Caco-2 (cell line): ENCODE measurements around the gene RPS6KC1. TPM values are rescaled to one million over a fixed set of nuclear protein-coding genes. Genes with fewer than 3 reads are reported as not detected.

ENCODE experiments used
- BruUV-seq: library from RNA; stranded (reverse); fragments of 400-500 nt; replicated peaks from 2 replicates; lab custom pipeline; 2021; lab: Mats Ljungman, UMichigan
- CTCF ChIA-PET: fragments of 300-600 bp; sonication (Branson Sonifier 250); formaldehyde crosslinking; loops from one replicate; lab custom pipeline; 2022; ENCODE audit warnings: antibody characterized with exemption; lab: Charles Lee
- POLR2A ChIA-PET: fragments of 300-600 bp; sonication (Branson Sonifier 250); formaldehyde crosslinking; loops from one replicate; lab custom pipeline; 2022; ENCODE audit warnings: antibody characterized with exemption; lab: Charles Lee
- DNase-seq, 2 experiments: peaks; one replicate each; pipeline versions ENCODE4 v3.0.0 to v3.0.0-alpha.2; 2020 to 2022
- H3K27me3 ChIP-seq: replicated peaks from 2 replicates; pipeline ENCODE4 v1.6.0; 2011; ENCODE audit warnings: low read length; ENCODE audit not compliant: control insufficient read depth, insufficient read depth
- H3K36me3 ChIP-seq: 2 replicates; pipeline ENCODE4 v1.5.1; 2011; ENCODE audit warnings: low read length; ENCODE audit not compliant: control insufficient read depth, insufficient read depth
- H3K4me1 ChIP-seq: fragments of 250-450 bp; sonication (Bioruptor Pico); 2 replicates; pipeline ENCODE4 v1.5.1; 2020; ENCODE audit warnings: mild to moderate bottlenecking
- H3K4me3 ChIP-seq: 2 replicates; pipeline ENCODE4 v1.5.1; 2011; ENCODE audit warnings: low read depth, mild to moderate bottlenecking, control low read depth, low read length
- H3K9me3 ChIP-seq: fragments of 250-450 bp; sonication (Bioruptor Pico); 2 replicates; pipeline ENCODE4 v1.5.1; 2020; ENCODE audit warnings: mild to moderate bottlenecking, moderate library complexity
- H3K27ac Mint-ChIP-seq: one replicate; pipeline ENCODE4 v1.8.0; 2022; ENCODE audit warnings: mixed read lengths; ENCODE audit not compliant: unreplicated experiment
- H3K27me3 Mint-ChIP-seq: one replicate; pipeline ENCODE4 v1.8.0; 2022; ENCODE audit warnings: mixed read lengths; ENCODE audit not compliant: insufficient read depth, unreplicated experiment
- H3K36me3 Mint-ChIP-seq: one replicate; pipeline ENCODE4 v1.8.0; 2022; ENCODE audit warnings: mild to moderate bottlenecking, mixed read lengths; ENCODE audit not compliant: insufficient read depth, unreplicated experiment
- H3K4me1 Mint-ChIP-seq: one replicate; pipeline ENCODE4 v1.8.0; 2022; ENCODE audit warnings: low read depth, mixed read lengths; ENCODE audit not compliant: unreplicated experiment
- H3K4me3 Mint-ChIP-seq: one replicate; pipeline ENCODE4 v1.8.0; 2022; ENCODE audit warnings: mild to moderate bottlenecking, moderate library complexity, mixed read lengths; ENCODE audit not compliant: unreplicated experiment
- H3K9me3 Mint-ChIP-seq: one replicate; pipeline ENCODE4 v1.8.0; 2022; ENCODE audit warnings: mixed read lengths; ENCODE audit not compliant: unreplicated experiment
- intact Hi-C: fragments of 100-400 bp; cut with micrococcal nuclease; formaldehyde crosslinking; loops from one replicate; pipeline ENCODE4 v1.10.0; 2022; ENCODE audit not compliant: unreplicated experiment
- total RNA-seq: library from RNA; stranded (reverse); gene quantifications from 2 replicates; pipeline ENCODE4 v1.2.3, GENCODE V29; 2022
- TF ChIP-seq, protein P1 (sequence below), 2 experiments: fragments of 200-600 bp in 1 of 2; IDR thresholded peaks; 1 replicate in 1 of 2; 2 replicates in 1 of 2; pipeline versions ENCODE4 v1.5.1 to v1.8.0; 2011 to 2022; ENCODE audit warnings: antibody characterized with exemption in 1 of 2, control low read depth in 1 of 2, inconsistent platforms in 1 of 2, low read depth in 1 of 2, low read length in 1 of 2, mild to moderate bottlenecking in 1 of 2, moderate library complexity in 1 of 2; ENCODE audit not compliant: insufficient read depth in 1 of 2, severe bottlenecking in 1 of 2, unreplicated experiment in 1 of 2

RPS6KC1 gene
- total RNA-seq, 1 experiment from 2014 or later = 16.4 TPM

DNA sequence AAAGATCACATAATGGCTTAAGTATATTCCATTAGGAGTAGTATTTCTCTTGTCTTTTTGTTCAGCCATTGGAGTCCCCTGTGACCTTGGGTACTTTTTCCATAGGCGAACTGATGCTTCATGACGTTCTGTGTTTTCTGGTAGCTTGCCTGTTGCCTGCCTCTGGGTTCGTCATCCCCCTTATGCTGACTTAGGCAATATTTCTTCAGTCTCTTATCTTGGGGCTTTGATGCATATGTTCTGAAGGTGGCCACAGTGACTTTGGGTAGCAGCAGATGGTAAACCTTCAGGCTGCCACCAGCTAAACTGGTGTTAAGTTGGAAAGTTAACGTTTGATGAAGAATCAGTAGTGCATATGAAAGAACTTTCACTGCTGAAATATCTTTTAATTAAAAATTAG is 170.2 kb downstream of the RPS6KC1 start:
- no peaks in the 10 kb centered on the region for H3K4me1 ChIP-seq
- TF ChIP-seq, protein P1, sequence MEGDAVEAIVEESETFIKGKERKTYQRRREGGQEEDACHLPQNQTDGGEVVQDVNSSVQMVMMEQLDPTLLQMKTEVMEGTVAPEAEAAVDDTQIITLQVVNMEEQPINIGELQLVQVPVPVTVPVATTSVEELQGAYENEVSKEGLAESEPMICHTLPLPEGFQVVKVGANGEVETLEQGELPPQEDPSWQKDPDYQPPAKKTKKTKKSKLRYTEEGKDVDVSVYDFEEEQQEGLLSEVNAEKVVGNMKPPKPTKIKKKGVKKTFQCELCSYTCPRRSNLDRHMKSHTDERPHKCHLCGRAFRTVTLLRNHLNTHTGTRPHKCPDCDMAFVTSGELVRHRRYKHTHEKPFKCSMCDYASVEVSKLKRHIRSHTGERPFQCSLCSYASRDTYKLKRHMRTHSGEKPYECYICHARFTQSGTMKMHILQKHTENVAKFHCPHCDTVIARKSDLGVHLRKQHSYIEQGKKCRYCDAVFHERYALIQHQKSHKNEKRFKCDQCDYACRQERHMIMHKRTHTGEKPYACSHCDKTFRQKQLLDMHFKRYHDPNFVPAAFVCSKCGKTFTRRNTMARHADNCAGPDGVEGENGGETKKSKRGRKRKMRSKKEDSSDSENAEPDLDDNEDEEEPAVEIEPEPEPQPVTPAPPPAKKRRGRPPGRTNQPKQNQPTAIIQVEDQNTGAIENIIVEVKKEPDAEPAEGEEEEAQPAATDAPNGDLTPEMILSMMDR (IDR thresholded peaks at IDR 0.05; ENCODE audit: insufficient read depth in 1 of 2, low read depth in 1 of 2, low read length in 1 of 2, severe bottlenecking in 1 of 2, unreplicated experiment in 1 of 2) = no peak
- no peaks in the 10 kb centered on the region for H3K36me3 ChIP-seq
- no peaks in the 10 kb centered on the region for H3K27me3 Mint-ChIP-seq
- H3K4me3 ChIP-seq = no peak overlapping the region
- POLR2A ChIA-PET = no interaction called here
- H3K36me3 Mint-ChIP-seq = peaks cover 11% of the 10 kb centered on the region
- no peaks in the 10 kb centered on the region for H3K9me3 ChIP-seq
- no TSS peak for BruUV-seq
- H3K4me1 Mint-ChIP-seq = no peaks in the 10 kb centered on the region
- intact Hi-C loops = no loop called here
- H3K9me3 Mint-ChIP-seq = no peaks in the 10 kb centered on the region
- no peak overlapping the region for H3K4me3 Mint-ChIP-seq
- no peaks in the 10 kb centered on the region for H3K27me3 ChIP-seq
- H3K27ac Mint-ChIP-seq = no peak overlapping the region
- no peak for DNase-seq
- CTCF ChIA-PET = no interaction called here

DNA sequence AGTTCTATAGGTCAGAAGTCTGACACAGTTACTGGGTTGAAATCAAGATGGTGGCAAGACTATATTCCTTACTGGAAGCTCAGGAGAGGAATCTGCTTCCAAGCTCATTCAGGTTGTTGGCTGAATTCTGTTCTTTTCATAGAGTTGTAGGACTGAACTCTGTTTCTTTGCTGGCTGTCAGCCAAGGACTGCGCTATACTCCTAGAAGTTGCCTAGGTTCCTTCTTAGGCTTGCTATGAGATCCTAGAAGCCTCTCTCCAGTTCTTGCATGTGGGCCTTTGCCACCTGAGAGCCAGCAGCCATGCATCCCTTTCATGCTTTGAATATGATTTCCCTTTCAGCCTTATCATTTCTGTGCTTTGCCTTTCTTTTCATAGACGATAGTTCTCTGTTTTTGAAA is 176.4 kb downstream of the RPS6KC1 start:
- intact Hi-C loops = no loop called here
- no peak for DNase-seq
- no peaks in the 10 kb centered on the region for H3K27me3 Mint-ChIP-seq
- H3K9me3 ChIP-seq = no peaks in the 10 kb centered on the region
- BruUV-seq = no TSS peak
- no peak overlapping the region for H3K4me3 Mint-ChIP-seq
- H3K4me1 Mint-ChIP-seq = no peaks in the 10 kb centered on the region
- no peak overlapping the region for H3K4me3 ChIP-seq
- TF ChIP-seq, protein P1 (IDR thresholded peaks at IDR 0.05; ENCODE audit: insufficient read depth in 1 of 2, low read depth in 1 of 2, low read length in 1 of 2, severe bottlenecking in 1 of 2, unreplicated experiment in 1 of 2) = no peak
- CTCF ChIA-PET = interaction anchor here (0.5 kb wide), 1 partner anchor 138 kb away, joined by 4 read pairs; no protein-coding TSS in a partner anchor
- peaks cover 7% of the 10 kb centered on the region for H3K36me3 Mint-ChIP-seq
- H3K4me1 ChIP-seq = no peaks in the 10 kb centered on the region
- POLR2A ChIA-PET = no interaction called here
- no peaks in the 10 kb centered on the region for H3K9me3 Mint-ChIP-seq
- no peaks in the 10 kb centered on the region for H3K36me3 ChIP-seq
- H3K27ac Mint-ChIP-seq = no peak overlapping the region
- no peaks in the 10 kb centered on the region for H3K27me3 ChIP-seq

DNA sequence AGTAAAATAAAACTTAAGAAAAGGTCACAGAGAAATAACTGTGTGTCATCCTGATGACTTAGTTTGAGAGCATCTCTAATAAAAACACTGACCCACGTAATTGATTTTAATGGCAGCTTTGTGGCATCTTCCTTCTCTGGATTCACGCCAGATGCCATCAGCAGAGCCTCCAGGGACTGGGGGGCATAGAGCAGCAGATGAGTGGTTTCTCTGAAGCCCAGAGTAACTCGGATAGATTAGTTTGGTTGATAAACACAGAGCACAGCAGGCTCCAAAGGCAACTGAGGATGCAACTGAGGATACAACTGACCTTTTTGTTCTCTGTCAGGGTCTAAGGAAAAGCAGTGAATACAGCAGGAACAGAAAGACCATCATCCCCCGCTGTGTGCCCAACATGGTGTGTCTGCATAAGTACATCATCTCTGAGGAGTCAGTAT is 180.8 kb downstream of the RPS6KC1 start:
- intact Hi-C loops = no loop called here
- Histone ChIP-seq H3K4me3 (no peak overlapping the region), H3K9me3 (no peaks in the 10 kb centered on the region), H3K36me3 (peaks cover 2% of the 10 kb centered on the region; the same call in 1 of the 2 replicates), H3K27me3 (no peaks in the 10 kb centered on the region), H3K4me1 (no peaks in the 10 kb centered on the region)
- no peak for DNase-seq
- Mint-ChIP-seq H3K36me3 (no peaks in the 10 kb centered on the region), H3K27ac (no peak overlapping the region), H3K9me3 (no peaks in the 10 kb centered on the region), H3K4me3 (no peak overlapping the region), H3K4me1 (no peaks in the 10 kb centered on the region), H3K27me3 (no peaks in the 10 kb centered on the region)
- BruUV-seq = no TSS peak
- CTCF ChIA-PET = no interaction called here
- POLR2A ChIA-PET = no interaction called here
- TF ChIP-seq, protein P1 (IDR thresholded peaks at IDR 0.05; ENCODE audit: insufficient read depth in 1 of 2, low read depth in 1 of 2, low read length in 1 of 2, severe bottlenecking in 1 of 2, unreplicated experiment in 1 of 2) = no peak
